Ectodermal cell (in vitro differentiated cells): ENCODE data around the gene LSM14A.

ENCODE experiments used
- H3K27ac ChIP-seq: 2 replicates; pipeline ENCODE4 v1.7.0; 2013; ENCODE audit warnings: mild to moderate bottlenecking, low read depth, low read length; ENCODE audit not compliant: insufficient read depth, poor library complexity, severe bottlenecking
- H3K27me3 ChIP-seq: 2 replicates; pipeline ENCODE4 v1.7.0; 2013; ENCODE audit warnings: mild to moderate bottlenecking, low read length; ENCODE audit not compliant: insufficient read depth, control insufficient read depth, poor library complexity, severe bottlenecking
- H3K36me3 ChIP-seq: one replicate; pipeline ENCODE4 v1.7.0; 2013; ENCODE audit warnings: low read length; ENCODE audit not compliant: control insufficient read depth, insufficient read depth
- H3K4me1 ChIP-seq: one replicate; pipeline ENCODE4 v1.7.0; 2013; ENCODE audit warnings: low read length; ENCODE audit not compliant: control insufficient read depth, insufficient read depth
- H3K4me3 ChIP-seq: 2 replicates; pipeline ENCODE4 v1.7.0; 2013; ENCODE audit warnings: low read depth, low read length, control low read depth; ENCODE audit not compliant: insufficient read depth
- H3K9me3 ChIP-seq: 2 replicates; pipeline ENCODE4 v1.7.0; 2013; ENCODE audit warnings: mild to moderate bottlenecking, low read length, moderate library complexity; ENCODE audit not compliant: control insufficient read depth
- WGBS, 2 experiments: methylation state at CpG; one replicate each; pipeline ENCODE4 v1.1.7; 2013; ENCODE audit warnings: missing lambda C conversion rate in 2 of 2; 5-methylcytosine and 5-hydroxymethylcytosine counted together

Gene LSM14A

DNA sequence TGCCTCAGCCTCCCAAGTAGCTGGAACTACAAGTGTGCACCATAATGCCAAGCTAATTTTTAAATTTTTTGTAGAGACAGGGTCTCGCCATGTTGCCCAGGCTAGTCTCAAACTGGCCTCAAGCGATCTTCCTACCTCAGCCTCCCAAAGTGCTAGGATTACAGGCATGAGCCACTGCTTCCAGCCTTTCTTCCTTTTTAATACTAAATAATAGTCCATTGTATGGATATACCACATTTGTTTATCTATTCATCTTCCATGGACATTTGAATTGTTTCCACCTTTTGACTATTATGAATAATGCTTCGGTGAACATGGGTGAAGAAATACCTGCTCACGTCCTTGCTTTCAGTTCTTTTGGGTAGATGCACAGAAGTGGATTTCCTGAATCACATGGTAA, 106.5 kb downstream of the LSM14A start:
- no peak overlapping the region for H3K27ac ChIP-seq
- no peaks in the 10 kb centered on the region for H3K36me3 ChIP-seq
- WGBS, 2 experiments, result 93 to 97% methylated on average over 4 of the region's 4 CpGs
- H3K9me3 ChIP-seq, result no peaks in the 10 kb centered on the region
- no peaks in the 10 kb centered on the region for H3K27me3 ChIP-seq
- peaks cover 5% of the 10 kb centered on the region for H3K4me1 ChIP-seq
- no peak overlapping the region for H3K4me3 ChIP-seq
